HG02610 (cell line): ENCODE measurements around the gene LIPG.
"Not testable (repeated sequence)": the region's sequence is repeated elsewhere in the genome, so short reads cannot be mapped to it uniquely, and the experiment has no call there.

ENCODE experiments used
- ATAC-seq: cut with Tn5 transposase; IDR thresholded peaks from one replicate; pipeline ENCODE4 v1.9.1; 2021; ENCODE audit warnings: mild to moderate bottlenecking, moderate library complexity; ENCODE audit not compliant: unreplicated experiment

LIPG gene

GRCh38 chr18:49561289-49562193 lies at the start of gene LIPG:
LIPG (plus strand) TSS chr18:49562057; CDS start chr18:49562309, 252 bp downstream.
- peak; percentile 67 for ATAC-seq

DNA sequence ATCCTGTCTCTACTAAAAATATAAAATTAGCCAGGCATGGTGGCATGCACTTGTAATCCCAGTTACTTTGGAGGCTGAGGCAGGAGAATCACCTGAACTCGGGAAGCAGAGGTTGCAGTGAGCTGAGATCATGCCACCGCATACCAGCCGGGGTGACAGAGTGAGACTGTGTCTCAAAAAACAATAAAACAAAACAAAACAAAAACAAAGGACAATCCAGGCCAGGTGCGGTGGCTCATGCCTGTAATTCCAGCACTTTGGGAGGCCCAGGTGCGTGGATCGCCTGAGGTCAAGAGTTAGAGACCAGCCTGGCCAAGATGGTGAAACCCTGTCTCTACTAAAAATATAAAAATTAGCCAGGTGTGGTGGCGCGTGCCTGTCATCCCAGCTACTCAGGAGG lies 49.0 kb upstream of the LIPG start:
- not testable (repeated sequence) for ATAC-seq

DNA sequence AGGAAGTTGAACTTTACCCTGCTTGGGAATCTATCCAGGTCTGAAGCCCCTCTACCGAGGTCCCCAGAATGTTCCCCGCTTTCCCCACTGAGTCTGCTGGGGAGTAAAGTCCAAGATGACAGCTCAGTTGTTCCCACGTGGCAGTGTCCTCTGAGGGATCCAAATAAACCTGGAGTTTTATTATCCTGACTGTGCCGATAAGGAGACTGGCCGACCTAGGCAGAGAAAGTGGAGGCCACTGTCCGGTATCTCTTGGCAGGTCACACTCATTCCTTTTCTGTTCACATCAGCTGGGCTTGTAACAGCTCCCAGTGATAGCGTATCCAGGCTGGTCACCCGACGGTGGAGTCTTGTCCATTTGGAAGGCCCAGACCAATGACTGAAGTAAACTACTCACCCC lies 47.3 kb upstream of the LIPG start:
- ATAC-seq, result no peak

- not testable (repeated sequence) for ATAC-seq
Measured at GRCh38 chr18:49515003-49515402, 46.9 kb upstream of the LIPG start.

GRCh38 chr18:49515516-49515915 lies 46.3 kb upstream of the LIPG start:
- no peak for ATAC-seq

- ATAC-seq, result no peak
Measured at GRCh38 chr18:49517483-49517882, 44.4 kb upstream of the LIPG start.

DNA sequence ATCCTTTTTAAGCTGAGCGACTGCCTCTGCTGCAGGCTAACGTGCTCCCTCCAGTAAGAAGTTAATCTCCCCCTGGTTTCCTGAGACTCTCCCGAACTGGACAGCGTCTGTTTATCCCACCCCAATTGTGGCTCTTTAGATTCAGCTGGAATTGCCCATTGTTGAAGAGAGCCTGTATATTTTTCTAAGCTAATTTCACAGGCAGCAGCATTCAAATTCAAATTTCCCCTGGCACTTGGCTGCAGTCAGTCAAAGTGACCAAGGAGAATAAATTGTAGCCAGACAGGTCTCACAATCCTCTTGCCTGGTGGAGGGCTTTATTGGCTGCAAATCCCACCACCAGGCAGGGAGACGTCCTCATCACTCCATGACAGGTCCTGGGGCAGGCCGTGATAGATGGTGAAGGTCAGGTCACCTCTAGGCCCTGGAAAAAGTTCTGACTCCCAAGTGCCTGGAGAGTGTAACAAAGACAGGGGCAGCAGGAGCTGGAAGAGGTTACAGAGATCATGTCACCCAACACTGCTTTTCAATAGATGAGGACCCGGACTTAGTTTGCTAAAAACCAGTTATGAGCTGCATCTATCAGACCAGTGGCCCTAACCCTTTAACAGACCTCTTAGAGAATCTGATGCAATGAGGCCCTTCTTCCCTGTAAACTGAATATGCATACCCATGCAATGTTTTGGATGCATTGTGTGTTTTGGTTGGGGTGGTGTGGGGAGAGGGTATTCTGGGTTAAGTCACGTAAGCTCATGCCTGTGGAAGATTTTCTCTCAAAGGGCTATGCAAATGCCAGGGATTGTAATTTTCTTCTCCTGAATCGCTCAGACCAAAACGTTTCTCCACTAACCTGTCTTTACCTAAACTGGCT lies 42.5 kb upstream of the LIPG start:
- no peak for ATAC-seq

DNA sequence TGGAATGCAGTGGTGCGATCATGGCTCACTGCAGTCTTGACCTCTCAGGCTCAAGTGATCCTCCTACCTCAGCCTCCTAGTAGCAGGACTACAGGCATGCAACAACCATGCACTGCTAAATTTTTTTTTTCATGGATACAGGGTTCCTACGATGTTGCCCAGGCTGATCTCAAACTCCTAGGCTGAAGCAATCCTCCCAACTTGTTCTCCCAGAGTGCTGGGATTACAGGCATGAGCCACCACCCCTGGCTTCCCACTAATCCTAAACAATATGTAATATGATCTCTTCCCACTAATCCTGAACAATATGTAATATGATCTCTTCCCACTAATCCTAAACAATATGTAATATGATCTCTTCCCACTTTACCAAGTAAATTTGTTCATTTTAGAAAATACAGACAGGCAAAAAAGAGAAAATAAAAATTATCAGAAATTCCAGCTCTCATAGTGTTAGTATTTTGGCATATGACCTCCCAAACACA lies 41.2 kb upstream of the LIPG start:
- no peak for ATAC-seq

- no peak for ATAC-seq
Measured at GRCh38 chr18:49521216-49521835, 40.5 kb upstream of the LIPG start.

GRCh38 chr18:49523580-49524093 lies 38.2 kb upstream of the LIPG start:
- not testable (repeated sequence) for ATAC-seq

GRCh38 chr18:49524349-49524748 lies 37.5 kb upstream of the LIPG start:
- no peak for ATAC-seq

GRCh38 chr18:49524951-49525350 lies 36.9 kb upstream of the LIPG start:
- no peak for ATAC-seq

DNA sequence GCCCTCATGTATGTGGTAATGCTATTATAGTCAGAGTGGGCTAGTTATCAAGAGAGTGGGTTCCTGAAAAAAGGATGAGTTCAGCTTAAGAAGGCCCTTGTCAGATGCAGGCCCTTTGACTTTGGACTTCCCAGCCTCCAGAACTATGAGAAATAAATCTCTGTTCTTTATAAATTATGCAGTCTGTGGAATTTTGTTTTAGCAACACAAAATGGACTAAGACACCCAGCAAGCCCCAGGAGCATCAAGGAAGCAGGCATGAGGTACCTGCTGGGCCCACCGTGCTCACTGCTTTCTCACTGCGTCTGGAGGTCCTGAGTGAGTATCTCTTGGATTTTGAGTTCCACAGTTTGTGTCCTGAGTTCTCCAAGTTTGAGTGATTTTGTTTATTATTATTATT lies 35.9 kb upstream of the LIPG start:
- ATAC-seq, result no peak

DNA sequence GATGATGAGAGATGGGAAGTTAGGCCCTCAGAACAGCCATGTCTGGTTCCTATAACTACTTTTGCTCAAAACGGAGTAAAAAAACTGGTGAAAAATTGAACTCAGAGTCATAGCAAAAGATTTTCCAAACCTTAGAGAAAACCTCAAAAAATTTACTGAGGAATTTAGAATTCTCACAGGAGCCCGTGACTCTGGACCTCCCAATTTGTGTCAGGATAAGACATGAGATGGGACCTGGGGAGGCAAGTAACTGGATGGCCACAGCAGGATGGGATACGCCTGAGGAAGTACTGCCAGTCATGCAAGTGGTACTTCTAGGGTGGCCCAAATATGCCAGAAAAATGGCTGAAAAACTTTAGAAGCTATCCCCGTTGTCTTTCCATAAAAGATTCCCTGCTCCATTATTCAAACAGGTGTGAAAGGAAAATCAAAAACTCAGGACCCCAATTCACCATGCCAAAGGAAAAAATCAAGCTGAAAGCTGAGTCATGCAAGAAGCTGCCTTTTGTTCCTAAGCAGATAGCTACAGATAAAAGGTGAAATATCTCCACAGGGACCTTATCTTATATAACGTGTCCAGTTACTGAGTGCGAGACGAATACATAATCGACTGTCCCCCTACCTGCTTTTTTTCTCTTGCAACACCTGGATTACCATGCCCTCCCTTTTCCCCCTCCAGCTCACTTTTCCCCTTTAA lies 34.1 kb upstream of the LIPG start:
- no peak for ATAC-seq

DNA sequence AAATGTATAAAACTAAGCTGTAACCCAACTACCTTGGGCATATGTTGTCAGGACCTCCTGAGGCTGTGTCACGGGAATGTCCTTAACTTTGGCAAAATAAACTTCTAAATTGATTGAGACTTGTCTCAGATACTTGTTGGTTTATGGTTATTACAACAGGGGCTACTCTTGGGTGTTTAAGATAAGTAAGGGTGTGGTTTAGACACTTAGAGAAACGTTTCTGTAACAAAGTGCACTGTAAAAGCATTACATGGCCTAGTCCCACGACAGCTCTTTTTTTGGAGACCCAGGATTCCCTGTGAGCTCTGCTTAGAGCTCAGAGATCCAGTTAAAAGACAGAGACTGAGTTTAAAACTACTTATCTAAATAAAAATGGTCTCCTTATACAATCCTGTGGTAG lies 32.3 kb upstream of the LIPG start:
- no peak for ATAC-seq

- no peak for ATAC-seq
Measured at GRCh38 chr18:49531678-49532153, 30.1 kb upstream of the LIPG start.

DNA sequence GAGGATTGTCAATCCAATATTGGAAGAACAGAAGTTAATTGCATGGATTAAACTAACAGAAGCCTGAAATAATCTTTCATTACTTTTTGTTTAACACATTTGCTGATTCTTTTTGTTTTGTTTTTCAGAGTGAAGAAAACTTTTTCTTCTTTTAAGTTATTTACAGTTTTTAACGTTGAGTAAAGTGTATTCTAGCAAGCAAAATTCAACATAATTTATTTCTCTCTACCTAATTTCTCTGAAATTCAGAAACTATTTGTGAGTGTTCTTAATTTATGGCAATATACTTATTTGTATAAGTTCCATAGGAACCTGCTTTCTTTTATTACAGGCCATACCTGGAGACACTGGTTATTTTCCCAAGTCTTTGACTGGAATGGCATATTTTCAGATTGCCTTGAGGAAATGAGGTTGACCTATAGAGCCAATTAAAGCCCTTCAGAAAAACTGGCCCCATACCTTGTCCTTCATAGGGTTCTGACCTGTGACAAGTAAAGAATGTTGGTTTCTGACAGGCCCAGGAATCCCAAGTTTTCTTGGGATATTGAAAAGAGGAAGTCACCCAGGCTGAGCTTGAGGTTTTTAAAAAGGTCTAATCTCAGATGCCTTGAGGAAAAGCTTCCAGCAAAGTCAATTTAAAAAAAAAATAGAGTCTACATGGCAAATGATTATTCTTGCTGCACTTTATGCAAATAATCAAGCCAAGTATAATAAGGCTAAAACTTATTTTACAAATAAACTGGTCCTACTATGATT lies 26.8 kb upstream of the LIPG start:
- no peak for ATAC-seq

DNA sequence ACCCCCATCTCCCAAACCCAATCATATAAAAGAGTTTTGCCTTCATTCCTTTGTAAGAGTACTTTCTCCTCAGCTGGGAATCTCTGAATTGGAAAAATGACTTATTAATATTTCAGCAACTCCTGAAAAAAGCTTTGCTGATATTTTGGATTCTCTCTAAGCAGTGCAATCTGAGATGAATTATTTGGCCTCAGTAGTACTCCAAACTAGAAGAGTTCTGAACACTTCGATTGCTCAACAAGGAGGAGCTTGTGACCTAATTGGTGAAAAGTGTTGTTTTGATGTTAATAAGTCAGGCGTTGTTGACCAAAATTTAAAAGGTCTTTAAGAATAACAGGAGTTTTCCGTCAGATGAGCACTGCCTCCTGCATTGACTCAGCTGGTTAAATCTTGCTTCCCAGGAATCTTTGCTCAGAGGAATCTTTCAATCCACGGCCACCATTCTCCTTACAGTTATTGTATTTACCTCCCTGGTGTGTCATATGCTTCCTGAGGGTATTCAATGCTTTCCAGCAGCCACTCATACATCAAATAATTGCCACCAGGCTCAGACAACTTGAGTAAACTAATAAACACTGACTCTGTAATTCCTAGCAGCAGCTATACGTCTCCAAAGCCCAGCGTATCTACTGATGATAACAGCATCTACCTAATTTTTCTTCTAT lies 24.5 kb upstream of the LIPG start:
- ATAC-seq, result no peak

DNA sequence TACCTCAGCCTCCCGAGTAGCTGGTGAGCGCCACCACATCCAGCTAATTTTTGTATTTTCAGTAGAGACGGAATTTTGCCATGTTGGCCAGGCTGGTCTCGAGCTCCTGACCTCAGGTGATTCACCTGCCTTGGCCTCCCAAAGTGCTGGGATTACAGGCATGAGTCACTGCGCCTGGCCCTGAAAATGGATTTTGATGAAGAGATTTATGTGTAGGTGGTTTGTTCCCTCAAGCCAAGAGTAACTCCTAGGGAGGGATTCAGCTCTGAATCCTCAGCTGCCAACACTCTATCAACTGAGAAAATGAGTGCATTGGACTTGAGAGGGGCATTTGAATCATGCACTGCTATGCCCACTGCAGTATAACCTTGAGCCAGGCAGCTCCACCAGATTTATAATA lies 17.5 kb upstream of the LIPG start:
- no peak for ATAC-seq
